NCI-H1092 (cell line): ENCODE data around the gene PLBD2.

Experiments used
- DNase-seq: peaks from one replicate; lab custom pipeline; 2025; lab: John Stamatoyannopoulos, UW

The PLBD2 gene

DNA sequence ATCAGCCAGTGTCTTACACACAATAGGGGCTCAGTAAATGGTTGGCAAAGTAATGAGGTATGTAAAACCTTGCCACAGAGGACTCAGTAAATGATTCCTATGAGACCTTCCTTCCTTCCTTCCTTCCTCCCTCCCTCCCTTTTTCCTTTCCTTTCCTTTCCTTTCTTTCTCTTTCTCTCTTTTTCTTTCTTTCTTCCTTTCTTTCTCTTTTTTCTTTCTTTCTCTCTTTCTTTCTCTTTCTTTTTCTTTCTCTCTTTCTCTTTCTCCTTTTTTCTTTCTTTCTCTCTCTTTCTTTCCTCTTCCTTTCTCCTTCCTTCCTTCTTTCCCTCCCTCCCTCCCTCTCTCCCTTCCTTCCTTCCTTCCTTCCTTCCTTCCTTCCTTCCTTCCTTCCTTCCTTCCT is 37.8 kb downstream of the PLBD2 start:
- DNase-seq: no peak

DNA sequence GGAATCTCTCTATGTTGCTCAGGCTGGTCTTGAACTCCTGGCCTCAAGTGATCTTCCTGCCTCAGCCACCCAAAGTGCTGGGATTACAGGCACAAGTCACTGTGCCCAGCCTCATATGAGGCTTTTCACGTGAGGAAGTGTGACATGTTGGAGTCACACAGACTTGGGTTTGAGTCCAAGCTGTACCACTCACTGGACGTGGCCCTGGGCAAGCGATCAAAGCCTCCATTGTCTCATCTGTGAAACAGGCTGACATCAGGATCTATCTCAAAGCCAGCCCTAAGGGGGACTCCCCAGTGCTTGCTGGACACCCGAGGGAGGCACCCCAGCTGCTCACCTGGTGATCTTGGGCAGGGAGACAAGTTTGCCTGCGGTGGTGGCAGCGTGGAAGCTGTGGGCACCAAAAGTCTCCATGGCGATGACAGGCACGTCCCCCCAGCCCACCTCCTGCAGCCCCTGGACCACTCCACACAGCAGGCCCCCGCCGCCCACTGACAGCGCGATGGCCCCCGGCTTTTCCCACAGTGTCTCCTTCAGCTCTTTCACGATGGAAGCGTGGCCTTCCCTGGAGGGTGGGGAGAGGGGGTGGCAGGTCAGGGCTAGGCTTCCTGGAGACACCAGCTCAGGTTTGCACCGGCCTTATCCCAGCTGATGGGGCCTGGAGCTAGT is 38.6 kb downstream of the PLBD2 start:
- DNase-seq: no peak

DNA sequence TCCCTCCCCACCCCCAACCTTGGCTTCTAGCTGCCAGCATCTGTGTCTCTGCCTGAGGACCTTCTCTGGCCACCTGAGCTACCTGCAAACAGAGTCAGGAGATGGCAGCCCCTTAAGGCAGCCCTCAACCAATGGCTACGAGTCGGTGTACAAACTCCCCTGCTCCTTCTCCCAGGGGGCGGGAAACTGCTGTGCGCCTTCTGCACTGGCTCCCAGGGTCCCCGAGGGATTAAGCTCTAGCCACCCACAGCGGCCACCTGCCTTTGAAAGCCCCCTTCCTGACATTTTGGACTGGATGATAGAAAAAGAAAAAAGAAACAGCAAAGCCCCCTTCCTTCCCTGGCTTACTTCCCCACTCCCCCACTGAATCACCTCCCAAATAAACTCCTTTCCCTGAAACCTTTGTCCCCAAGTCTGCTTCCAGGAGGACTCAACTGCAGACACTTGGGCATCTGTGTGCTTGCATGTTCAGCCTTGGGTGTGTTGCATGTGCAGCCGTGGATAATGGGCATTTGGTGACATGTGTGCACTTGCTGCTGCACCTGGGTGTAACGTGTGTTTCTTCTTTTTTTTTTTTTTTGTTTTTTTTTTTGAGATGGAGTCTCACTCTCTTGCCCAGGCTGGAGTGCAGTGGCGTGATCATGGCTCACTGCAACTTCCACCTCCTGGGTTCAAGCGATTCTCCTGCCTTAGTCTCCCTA is 39.3 kb downstream of the PLBD2 start:
- no peak for DNase-seq

DNA sequence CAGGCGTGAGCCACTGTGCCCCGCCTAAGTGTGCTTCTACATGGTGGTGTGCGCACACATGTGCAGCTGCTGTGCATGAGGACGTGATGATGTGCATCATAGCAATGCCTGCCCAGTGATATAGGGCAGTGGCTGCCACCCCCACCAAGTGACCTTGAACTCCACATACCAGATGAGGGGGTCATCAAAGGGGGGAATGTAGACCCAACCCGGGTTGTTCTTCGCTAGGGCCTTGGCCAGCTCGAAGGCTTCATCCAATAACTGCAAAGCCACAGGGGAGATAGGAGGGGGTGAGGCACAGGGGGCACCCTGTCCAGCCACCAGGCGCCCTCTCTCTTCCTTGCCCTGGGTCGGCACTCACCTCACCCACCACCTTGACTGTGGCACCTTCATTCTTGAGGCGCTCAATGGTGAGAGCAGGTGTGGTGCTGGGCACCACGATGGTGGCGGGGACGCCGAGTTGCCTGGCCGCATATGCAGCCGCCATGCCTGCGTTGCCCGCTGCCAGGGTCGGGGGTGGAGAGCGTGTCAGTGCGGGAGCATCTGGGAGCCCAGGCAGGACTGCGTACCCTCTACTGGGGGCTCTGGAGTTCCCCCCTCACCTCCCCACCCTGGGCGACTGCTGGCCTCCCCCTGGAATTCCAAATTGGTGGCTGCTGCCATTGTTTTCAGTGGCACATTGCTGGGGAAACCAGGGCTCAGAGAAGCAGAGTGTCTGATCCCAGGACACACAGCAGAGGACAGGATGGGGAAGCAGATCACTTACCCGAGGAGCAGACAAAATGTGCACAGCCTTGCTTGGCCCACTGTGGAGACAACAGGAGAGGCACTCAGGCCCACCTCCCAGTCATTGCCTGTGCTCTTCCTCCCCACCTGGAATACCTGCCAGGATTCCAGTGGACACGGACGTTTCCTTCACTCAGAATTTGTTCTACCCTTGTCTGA is 40.2 kb downstream of the PLBD2 start:
- no peak for DNase-seq

DNA sequence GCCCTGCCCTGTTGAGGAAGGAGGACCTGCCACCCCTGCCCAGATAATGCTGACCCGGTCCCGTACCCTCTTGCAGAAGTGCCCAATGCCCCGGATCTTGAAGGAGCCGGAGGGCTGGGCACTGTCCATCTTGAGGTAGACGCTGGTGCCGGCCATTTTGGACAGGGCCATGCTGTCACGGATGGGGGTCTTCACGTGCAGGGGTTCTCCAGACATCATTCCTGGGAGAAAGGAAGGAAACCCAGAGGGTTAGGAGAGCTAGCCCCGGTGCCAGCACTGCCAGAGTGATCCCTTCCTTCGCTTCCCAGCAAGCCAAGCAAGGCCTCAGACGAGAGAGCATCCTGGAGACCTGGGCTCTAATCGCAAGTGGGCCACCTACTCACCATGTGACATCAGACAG is 41.1 kb downstream of the PLBD2 start:
- no peak for DNase-seq

DNA sequence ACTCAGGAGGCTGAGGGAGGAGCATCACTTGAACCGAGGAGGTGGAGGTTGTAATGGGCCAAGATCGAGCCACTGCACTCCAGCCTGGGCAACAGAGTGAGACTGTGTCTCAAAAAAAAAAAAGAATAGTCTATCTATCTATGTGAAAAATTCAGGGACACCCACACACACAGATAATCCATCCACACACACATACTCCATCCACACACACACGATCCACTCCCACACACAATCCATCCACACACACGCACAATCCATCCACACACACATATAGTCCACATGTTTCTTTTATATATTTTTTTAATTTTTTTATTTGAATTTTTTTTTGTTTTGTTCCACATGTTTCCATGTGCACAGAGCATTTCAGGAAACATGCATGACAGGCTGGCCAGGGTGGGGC is 42.0 kb downstream of the PLBD2 start:
- DNase-seq: no peak

DNA sequence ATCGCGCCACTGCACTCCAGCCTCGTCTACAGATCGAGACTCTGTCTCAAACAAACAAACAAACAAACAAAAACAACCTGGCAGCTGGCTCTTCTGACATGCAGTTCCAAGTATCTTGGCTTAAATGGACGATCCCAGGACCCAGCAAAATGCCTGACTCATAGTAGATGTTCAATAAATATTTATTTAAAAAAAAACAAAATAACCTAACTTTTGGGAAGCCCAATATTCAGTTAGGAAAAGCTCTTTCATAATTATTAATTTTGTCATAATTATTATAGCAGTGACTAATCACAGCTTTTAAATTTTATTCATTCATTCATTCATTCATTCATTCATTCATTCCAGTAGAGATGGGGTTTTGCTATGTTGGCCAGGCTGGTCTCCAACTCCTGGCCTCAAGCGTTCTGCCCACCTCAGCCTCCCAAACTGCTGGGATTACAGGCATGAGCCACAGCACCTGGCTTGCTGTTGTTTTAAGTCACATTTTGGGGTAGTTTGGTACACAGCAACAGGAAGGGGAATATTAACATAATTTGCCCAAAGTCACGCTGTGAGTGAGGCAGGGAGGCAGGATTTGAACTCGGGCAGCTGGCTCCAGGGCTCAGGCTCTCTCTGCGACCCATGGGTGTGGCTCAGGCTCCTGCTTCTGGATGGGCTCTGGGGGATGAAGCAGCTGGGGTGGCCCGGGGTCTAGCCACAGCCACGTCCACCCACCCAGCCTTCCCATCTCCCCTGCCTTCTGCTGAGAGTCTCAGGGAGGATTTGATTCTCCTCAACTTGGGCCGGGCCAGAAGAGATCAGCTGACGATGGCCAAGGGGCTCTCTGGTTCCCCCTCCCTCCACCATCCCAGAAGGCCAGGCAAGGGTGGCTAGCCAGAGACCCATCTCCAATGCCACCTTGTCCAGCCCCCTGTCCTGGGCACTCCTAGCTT is 42.9 kb downstream of the PLBD2 start:
- no peak for DNase-seq

DNA sequence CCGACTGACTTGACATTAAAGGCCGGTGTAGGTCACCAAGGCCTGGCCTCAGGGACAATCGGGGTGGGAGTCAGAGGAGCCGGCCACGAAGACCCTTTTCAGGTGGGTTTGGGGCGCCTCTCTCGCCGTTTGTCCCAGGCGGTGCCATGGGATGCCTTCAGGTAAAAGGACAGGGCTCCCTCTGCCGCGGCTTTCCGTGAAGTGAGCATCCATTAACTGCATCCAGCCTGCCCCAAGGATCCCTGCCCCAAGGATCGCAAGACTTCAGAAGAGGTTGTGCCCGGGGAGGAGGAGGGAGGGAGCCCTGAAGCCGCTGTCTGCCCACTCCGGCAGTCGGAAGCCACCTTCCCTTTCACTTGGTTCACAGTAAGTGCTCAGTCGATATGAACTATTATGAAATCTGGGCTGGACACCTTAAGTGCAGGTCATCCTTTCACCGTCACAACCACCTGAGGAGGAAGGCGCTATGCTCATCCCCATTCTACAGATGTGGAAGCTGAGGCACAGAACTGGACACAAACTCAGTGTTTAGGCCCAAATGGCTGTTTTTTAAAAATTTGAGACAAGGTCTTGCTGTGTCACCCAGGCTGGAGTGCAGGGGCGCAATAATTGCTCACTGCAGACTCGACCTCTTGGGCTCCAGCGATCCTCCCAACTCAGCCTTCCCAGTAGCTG is 44.3 kb downstream of the PLBD2 start:
- no peak for DNase-seq

DNA sequence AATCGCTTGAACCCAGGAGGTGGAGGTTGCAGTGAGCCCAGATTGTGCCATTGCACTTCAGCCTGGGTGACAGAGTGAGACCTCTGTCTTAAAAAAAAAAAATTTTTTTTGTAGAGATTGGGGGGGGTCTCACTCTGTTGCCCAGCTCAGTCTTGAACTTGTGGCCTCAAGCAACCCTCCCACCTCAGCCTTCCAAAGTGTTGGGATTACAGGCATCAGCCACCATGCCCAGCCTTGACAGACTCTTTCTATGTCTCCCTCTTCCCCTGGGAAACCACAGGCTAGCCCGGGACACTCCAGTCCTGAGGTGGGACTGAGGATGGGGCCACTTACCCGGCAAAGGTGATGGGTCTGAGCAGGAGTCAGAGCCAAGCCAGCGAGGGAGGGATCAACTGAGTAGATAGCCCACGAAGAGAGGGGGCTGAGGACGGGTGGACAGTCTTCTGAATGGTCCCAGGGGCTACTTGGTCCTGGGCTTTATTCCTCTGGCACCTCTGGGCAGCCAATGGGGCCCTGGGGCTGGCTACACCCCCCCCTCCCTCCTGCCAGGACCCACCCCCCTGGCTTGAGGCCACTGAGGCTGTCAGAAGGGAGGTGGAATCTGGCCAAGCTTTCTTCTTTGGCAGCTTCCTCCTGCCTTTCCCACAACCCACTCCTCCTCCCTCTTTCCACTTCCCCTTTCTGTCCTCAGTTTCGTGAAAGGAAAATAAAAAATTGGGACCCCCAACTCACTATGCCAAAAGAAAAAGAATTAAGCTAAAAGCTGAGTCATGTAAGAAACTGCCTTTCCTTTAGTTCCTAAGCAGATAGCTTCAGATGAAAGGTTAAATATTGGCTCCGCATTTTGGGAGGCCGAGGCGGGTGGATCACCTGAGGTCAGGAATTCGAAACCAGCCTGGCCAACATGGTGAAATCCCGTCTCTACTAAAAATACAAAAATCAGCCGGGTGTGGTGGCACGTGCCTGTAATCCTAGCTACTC is 45.3 kb downstream of the PLBD2 start, which contains the start of gene SDS:
SDS (minus strand) TSS at position 453 of the 981 bp plus-strand sequence. CDS start 4,179 bp downstream, outside the sequence.
- DNase-seq: peak; percentile 20

DNA sequence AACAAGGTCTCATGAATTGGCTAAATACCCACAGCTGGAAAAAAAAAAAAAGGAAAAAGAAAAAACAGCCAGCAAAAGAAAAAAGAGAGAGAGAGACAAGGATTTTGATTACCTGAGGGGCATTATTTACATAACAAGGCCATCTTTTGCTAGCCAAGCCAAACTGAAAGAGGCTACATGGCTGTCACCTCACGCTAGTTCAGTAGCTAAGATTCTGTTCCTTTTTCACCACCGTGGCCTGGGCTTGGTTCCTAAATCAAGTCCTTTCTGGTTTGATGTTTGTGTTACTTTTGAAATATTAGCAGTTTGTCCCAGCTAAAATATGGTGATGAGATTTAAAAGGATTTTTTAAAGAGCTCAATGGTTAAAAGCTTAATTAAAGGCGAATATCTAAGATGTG is 47.3 kb downstream of the PLBD2 start:
- no peak for DNase-seq

DNA sequence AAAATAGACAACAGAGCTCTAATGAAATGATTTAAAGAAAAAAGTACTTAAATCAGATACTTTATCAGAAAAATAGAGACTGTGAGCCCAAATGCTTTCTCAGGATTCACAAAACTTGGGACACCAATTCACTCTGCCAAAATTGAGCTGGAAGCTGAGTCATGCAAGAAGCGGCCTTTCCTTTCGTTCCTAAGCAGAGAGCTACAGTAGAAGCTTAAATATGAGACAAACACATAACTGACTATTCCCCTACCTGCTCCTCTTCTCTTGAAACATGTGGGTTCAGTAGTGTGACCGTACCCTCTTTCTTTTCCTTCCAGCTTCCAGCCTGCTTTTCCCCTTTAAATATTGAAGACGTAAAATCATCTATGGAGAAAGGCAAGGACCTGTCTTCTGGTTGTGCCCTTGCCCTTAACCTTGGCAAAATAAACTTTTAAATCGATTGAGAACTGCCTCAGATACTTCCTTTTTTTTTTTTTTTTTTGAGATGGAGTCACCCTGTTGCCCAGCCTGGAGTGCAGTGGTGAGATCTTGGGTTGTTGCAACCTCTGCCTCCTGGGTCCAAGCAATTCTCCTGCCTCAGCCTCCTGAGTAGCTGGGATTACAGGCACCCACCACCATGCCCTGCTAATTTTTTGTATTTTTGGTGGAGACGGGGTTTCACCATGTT is 49.7 kb downstream of the PLBD2 start:
- DNase-seq: no peak

DNA sequence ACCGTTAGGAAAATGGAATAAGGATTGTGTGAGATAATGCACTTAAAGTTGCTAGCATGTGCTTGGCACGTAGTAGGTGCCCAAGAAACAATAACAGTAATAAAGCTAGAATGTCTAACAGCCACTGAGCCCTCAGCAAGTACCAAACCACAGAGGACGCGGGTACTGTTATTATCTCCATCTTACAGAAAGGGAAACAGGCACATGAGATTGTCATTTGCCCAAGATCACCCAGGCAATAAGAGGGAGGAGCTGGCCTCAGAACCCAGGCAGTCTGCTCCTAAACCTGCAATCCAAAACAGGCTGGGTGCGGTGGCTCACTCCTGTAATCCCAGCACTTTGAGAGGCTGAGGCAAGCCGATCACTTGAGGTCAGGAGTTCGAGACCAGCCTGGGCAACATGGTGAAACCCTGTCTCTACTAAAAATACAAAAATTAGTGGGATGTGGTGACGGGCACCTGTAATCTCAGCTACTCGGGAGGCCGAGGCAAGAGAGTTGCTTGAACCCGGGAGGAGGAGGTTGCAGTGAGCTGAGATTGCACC is 50.4 kb downstream of the PLBD2 start:
- DNase-seq: no peak

DNA sequence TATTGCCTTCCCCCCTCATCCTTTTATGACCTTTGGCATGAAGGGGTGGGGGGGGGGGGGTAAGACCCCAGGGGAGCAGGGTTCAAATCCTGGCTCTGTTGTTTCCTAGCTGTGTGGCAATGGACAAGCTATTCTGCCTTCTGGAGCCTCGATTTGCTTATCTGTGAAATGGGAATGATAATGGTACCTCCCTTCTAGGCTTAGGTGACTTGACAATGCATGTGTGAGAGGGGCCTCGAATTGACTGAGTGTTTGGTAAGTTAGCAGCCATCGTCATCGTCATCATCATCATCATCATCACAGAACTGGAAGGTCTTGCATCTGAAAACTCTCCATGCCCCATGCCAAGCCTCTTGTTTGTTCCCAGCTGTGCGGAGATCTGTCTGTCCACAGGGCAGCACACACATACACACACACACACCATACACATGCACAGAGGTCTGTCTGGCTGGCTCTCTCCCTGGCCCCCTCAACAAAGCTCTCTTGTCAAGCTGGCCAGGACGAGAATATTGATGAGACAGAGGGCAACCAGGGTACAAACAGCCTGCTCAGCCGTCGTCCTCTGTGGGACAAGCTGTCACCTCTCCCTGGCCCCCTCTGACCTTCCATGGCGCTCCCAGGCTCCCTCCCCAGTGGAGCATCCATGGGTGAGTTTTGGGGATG is 51.2 kb downstream of the PLBD2 start:
- no peak for DNase-seq

DNA sequence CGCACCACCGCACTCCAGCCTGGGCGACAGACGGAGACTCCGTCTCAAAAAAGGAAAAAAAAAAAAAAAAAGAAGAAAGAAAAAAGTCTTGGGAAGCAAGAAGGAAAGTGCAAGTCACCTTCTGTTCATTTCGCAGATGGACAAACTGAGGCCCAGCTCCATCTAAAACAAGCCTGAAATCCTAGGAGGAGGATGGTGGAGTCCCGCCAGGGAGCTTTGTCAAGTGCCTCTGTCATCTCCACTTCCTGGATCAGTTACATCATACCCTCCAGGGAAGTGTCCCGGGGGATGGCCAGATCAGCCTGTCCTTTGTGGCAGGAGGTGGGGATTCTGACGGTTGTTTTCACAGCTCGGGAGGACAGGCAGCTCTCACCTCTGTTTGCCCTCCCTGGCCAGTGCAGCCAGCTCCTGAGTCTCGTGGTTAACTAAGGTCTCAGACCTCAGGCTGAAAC is 55.1 kb downstream of the PLBD2 start:
- no peak for DNase-seq

DNA sequence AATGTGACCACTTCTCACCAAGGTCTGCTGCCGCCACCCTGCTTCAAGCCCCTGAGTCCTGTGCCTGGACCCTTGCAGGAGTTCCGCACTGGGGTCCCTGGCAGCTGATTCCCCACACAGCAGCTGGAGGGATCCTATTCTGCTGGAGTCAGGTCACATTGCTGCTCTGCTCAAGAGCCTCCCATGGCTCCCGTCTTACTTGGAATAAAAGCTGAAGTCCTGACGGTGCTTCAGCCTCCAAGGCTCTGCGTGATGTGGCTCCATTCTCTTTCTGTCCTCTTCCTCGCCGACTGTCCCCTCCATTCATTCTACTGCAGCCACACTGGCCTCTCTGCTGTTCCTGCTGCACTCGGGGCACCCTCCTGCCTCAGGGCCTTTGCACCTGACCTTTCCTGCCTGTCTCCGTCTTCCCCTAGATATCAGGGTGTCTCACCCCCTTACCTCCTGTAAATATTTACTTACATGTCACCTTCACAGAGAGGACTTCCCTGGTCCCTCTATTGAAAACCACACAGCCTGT is 56.2 kb downstream of the PLBD2 start:
- no peak for DNase-seq

DNA sequence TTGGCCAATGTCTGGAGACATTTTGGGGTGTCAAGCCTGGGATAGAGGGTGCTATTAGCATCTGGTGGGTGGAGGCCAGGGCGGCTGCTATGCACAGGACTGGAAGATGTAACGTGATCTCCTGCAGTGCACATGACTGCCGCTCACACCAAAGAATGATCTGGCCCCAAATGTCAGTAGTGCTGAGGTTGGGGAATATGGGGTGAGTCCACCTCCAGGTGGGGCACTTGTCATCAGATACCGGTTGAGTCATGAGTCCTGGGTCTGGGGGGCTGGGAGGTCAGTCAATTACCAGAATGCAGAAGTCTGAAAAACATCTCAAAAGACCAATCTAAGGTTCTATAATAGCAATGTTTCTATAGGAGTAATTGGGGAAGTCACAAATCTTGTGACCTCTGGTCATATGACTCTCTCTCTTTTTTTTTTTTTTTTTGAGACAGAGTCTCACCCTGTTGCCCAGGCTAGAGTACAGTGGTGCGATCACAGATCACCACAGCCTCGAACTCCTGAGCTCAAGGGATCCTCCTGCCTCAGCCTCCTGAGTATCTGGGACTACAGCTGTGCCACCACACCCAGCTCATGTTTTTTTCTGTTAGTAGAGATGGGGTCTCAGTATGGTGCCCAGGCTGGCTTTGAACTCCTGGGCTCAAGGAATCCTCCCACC is 57.8 kb downstream of the PLBD2 start:
- DNase-seq: no peak

DNA sequence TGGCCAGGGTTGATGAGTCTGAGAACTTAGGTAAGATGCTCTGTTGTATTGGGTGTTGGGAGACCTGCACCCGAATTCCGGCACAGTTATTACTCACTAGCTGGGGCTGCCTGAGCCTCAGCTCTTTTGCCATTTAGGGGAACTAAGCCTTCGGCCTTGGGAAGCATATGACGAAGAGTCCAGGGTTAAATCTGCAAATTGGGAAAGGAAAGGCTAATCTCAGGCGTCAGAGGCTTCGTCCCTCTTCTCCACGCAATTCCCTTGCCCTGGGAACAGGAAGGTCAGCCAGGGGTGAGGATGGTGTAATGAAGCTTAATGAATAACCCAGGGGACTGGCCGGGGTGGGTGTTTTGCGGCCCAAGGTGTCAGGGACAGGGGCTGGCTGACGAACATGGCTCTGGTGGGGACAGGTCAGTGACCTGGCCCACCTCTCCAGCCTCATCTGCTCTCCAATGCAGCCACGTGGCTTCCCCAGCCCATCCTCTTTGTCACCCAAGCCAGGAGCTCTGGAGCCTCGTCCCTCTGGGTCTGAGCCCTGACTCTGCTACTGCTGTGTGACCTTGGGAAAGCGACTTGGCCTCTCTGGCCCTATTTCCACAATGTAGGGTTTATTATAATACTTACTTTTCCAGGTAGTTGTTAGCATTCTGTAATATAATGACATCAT is 60.0 kb downstream of the PLBD2 start:
- DNase-seq: no peak
